GM06990 (cell line): ENCODE results near the gene SRGAP1.

Experiments used
- DNase-seq: peaks from one replicate; pipeline ENCODE4 v3.0.0-alpha.2; 2011; ENCODE audit not compliant: insufficient read length; ENCODE audit errors: extremely low read depth
- H3K27me3 ChIP-seq: replicated peaks from 2 replicates; pipeline ENCODE4 v1.6.0; 2011; ENCODE audit warnings: low read length; ENCODE audit not compliant: control insufficient read depth, insufficient read depth
- H3K36me3 ChIP-seq: 2 replicates; pipeline ENCODE4 v1.5.1; 2011; ENCODE audit warnings: low read length; ENCODE audit not compliant: control insufficient read depth, insufficient read depth
- H3K4me3 ChIP-seq: replicated peaks from 2 replicates; pipeline ENCODE4 v1.5.1; 2011; ENCODE audit warnings: low read depth, mild to moderate bottlenecking, control low read depth, low read length
- TF ChIP-seq, protein P1 (sequence below): IDR thresholded peaks from 2 replicates; pipeline ENCODE4 v1.5.1; 2011; ENCODE audit warnings: low read length, control low read depth, mild to moderate bottlenecking, inconsistent platforms; ENCODE audit not compliant: insufficient read depth, poor library complexity, severe bottlenecking

SRGAP1 gene

DNA sequence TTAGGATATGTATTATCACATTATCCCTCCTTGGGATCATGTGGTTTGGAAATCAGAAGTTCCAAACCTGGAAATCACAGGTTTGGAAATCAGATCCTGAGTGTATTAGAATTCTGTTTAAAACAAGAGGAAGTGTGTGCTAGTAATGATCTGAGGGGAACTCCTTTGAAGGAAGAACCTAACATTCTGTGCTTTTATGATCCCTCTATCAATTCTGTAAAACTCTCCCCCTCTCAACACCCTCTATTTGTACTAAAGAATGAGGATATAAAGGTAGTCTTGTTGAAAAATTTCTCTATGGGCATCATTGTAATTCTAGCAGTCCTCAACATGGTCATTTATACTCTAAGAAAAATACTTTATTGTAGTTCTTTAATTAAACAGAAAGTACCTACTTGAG is 97.4 kb downstream of the SRGAP1 start:
- DNase-seq = no peak
- Histone ChIP-seq H3K36me3 (no peaks in the 10 kb centered on the region), H3K27me3 (no peaks in the 10 kb centered on the region), H3K4me3 (no peak overlapping the region)
- TF ChIP-seq, protein P1, sequence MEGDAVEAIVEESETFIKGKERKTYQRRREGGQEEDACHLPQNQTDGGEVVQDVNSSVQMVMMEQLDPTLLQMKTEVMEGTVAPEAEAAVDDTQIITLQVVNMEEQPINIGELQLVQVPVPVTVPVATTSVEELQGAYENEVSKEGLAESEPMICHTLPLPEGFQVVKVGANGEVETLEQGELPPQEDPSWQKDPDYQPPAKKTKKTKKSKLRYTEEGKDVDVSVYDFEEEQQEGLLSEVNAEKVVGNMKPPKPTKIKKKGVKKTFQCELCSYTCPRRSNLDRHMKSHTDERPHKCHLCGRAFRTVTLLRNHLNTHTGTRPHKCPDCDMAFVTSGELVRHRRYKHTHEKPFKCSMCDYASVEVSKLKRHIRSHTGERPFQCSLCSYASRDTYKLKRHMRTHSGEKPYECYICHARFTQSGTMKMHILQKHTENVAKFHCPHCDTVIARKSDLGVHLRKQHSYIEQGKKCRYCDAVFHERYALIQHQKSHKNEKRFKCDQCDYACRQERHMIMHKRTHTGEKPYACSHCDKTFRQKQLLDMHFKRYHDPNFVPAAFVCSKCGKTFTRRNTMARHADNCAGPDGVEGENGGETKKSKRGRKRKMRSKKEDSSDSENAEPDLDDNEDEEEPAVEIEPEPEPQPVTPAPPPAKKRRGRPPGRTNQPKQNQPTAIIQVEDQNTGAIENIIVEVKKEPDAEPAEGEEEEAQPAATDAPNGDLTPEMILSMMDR = no peak

DNA sequence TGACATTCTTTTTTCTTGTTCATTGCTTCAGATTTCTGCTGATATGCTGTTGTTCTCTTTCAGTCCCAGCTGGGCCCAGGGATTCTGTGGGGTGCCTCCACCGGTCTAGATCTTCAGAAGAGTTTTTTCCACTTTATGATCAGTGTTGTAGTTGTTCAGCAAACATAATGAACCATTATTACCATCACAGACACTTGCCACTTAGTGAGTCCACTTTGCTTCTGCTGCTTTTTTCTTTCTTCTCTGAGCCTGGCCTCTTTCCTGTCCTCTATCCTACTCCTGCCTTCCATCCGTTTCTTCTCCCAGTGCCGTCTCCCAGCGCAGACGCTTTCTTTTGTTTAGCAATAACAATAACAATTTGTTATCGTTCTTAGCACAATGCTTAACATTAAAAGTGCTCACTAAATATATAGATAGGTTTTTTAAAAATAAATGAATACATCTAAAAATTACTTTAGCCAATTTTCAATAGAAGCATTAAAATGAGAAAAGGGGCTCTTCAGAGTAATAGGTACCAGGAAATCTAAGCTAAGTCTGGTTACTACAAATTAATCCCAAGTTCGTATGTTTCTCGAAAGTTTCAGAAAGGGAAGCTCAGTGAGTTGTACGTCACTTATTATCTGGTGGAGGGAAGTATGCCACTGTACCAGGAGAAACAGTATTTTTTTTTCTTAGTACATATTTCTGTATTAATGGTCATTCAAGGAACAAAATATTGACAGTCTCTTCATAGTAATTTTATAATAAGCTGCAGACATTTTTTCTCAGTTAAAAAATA is 98.2 kb downstream of the SRGAP1 start:
- H3K4me3 ChIP-seq = no peak overlapping the region
- H3K36me3 ChIP-seq = no peaks in the 10 kb centered on the region
- H3K27me3 ChIP-seq = no peaks in the 10 kb centered on the region
- TF ChIP-seq, protein P1 = no peak
- DNase-seq = no peak

DNA sequence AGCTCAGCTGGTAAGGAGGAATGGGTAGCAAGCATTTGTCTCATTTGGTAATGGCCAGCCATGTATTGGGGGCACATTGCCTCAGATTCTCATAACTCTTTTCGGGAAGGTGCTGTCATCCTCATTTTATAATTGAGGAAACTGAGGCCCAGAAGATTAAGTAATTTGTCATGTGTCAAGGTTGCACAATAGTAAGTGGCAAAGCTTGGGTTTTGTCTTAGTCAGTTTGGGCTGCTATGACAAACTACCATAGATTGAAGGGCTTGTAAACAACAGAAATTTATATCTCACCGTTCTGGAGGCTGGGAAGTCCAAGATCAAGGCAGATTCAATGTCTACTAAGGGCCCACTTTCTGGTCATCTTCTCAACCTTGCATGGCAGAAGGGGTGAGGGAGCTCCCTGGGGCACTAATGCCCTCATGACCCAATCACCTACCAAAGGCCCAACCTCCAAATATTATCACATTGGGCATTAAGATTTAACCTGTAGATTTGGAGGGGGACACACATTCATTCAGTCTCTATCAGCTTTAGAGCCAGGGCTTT is 99.6 kb downstream of the SRGAP1 start:
- TF ChIP-seq, protein P1 = no peak
- Histone ChIP-seq H3K27me3 (no peaks in the 10 kb centered on the region), H3K36me3 (no peaks in the 10 kb centered on the region), H3K4me3 (no peak overlapping the region)
- no peak for DNase-seq

- H3K36me3 ChIP-seq = no peaks in the 10 kb centered on the region
- no peaks in the 10 kb centered on the region for H3K27me3 ChIP-seq
- H3K4me3 ChIP-seq = no peak overlapping the region
- TF ChIP-seq, protein P1 = no peak
- DNase-seq = no peak
Measured at GRCh38 chr12:63944586-63945228, 100.2 kb downstream of the SRGAP1 start.

DNA sequence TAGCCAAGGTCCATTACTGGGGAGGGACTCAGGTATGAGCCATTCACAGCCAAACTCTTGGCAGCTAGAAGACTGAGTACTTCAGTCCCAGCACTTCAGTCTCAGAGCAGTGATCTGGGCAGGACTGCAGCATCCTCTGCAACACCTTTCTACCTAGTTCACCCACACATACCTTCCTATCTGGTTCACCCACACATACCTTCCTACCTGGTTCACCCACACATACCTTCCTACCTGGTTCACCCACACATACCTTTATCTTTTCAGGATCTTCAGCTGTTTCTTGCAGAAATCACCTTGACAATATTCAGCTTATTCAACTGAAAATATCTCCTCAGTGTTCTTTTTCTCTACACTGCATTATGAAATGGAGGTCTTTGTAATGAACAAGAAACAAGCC is 101.3 kb downstream of the SRGAP1 start:
- Histone ChIP-seq H3K36me3 (no peaks in the 10 kb centered on the region), H3K4me3 (no peak overlapping the region), H3K27me3 (no peaks in the 10 kb centered on the region)
- TF ChIP-seq, protein P1 = no peak
- no peak for DNase-seq
